Gastroesophageal sphincter (tissue), 3 donors: ENCODE results near the gene DOCK4.

Source experiments
- CTCF ChIP-seq, 4 experiments: fragments of 200-600 bp in 2 of 4; fragments of 450-650 bp in 2 of 4; sonication (generic) in 1 of 4; IDR thresholded peaks; one replicate each; pipeline ENCODE4 v1.5.1; 2017 to 2019; ENCODE audit warnings: antibody characterized with exemption in 4 of 4, mild to moderate bottlenecking in 2 of 4, moderate library complexity in 2 of 4
- POLR2A ChIP-seq, 2 donors: fragments of 450-650 bp; IDR thresholded peaks; one replicate each; pipeline ENCODE4 v1.6.1; 2017; ENCODE audit warnings: antibody characterized with exemption in 2 of 2, mild to moderate bottlenecking in 2 of 2, moderate library complexity in 1 of 2

GRCh38 chr7:112135815-112136214 lies 70.4 kb downstream of the DOCK4 start:
- TF ChIP-seq POLR2A (IDR thresholded peaks at IDR 0.05) (no peak), CTCF (IDR thresholded peaks at IDR 0.05) (no peak)
